ENCODE data around the gene HIPK2. TPM values are rescaled to one million over a fixed set of nuclear protein-coding genes. Genes with fewer than 3 reads are reported as not detected.

HIPK2 gene
- total and polyA plus RNA-seq, 2 of the 4 experiments (the other 2 are of a cell fraction) = 22.0 to 27.1 TPM

GRCh38 chr7:139597028-139597427, 180.8 kb downstream of the HIPK2 start:
- no peak for DNase-seq
- dilution Hi-C loops (cut with HindIII; ENCODE audit: low sequenced_read_pairs, unreplicated experiment) (no loop called here), in situ Hi-C loops (cut with MboI; ENCODE audit: low sequenced_read_pairs) (no loop called here), intact Hi-C loops (cut with micrococcal nuclease) (no loop called here)
- 100% methylated on average over 2 of the region's 5 CpGs; no CpG with 5 or more reads in 1 of the 2 experiments for WGBS, 2 experiments (ENCODE audit: extremely low coverage in 2 of 2, insufficient read length in 1 of 2)
- H2AFZ ChIP-seq (replicated peaks; ENCODE audit: low read length, poor library complexity) = no peak overlapping the region
- TF ChIP-seq CTCF (conservative IDR thresholded peaks at IDR 0.05; ENCODE audit: low read depth, low read length) (no peak), ELK1 (IDR thresholded peaks at IDR 0.05; ENCODE audit: borderline replicate concordance, low read depth, low read length) (no peak), CHD1 (IDR thresholded peaks at IDR 0.05; ENCODE audit: low read depth, low read length) (no peak), MXI1 (IDR thresholded peaks at IDR 0.05; ENCODE audit: borderline replicate concordance, low read depth, low read length) (no peak), RCOR1 (IDR thresholded peaks at IDR 0.05; ENCODE audit: insufficient replicate concordance, low read length) (no peak), RFX5 (IDR thresholded peaks at IDR 0.05; ENCODE audit: low read depth, low read length) (no peak), MAFK (IDR thresholded peaks at IDR 0.05; ENCODE audit: low read depth, low read length) (no peak), USF2 (IDR thresholded peaks at IDR 0.05; ENCODE audit: low read depth, low read length) (no peak), RAD21 (IDR thresholded peaks at IDR 0.05; ENCODE audit: low read length) (no peak), BHLHE40 (IDR thresholded peaks at IDR 0.05; ENCODE audit: low read depth, low read length) (no peak), CEBPB (IDR thresholded peaks at IDR 0.05; ENCODE audit: low read depth, low read length) (no peak), SMC3 (IDR thresholded peaks at IDR 0.05; ENCODE audit: low read depth, low read length) (no peak)
- 0 out of 2 replicates have a peak, but pooled peaks cover 18% of the 10 kb centered on the region for H4K20me1 ChIP-seq (ENCODE audit: insufficient read depth, low read length)
- no peak overlapping the region for H3K56ac ChIP-seq (ENCODE audit: extremely low read depth, insufficient read depth, low read length)
- no peak overlapping the region for H2AK9ac ChIP-seq (replicated peaks; ENCODE audit: low read depth, low read length, poor library complexity)
- H3K14ac ChIP-seq (replicated peaks; ENCODE audit: low read depth, low read length) = no peak overlapping the region
- ChIA-PET CTCF (no interaction called here), POLR2A (ENCODE audit: unreplicated experiment) (no interaction called here)
- no peak overlapping the region for H2BK5ac ChIP-seq (ENCODE audit: low read depth, low read length, poor library complexity, severe bottlenecking)
- no peak overlapping the region for H2BK120ac ChIP-seq (ENCODE audit: low read depth, low read length)
- H2AK5ac ChIP-seq (ENCODE audit: low read depth, low read length) = no peak overlapping the region
- H3K4me1 ChIP-seq (ENCODE audit: control insufficient read depth, insufficient read depth, low read length) = peaks cover 2% of the 10 kb centered on the region; the same call in 1 of the 2 replicates
- no peak overlapping the region for H4K5ac ChIP-seq (ENCODE audit: low read depth, low read length)
- no peak for ATAC-seq (ENCODE audit: low read depth)
- no peak overlapping the region for H3K27ac ChIP-seq (ENCODE audit: insufficient read depth, low read length)
- no peak overlapping the region for H2BK20ac ChIP-seq (ENCODE audit: low read depth, low read length)
- no peak overlapping the region for H3K9ac ChIP-seq (ENCODE audit: low read depth, low read length)
- H3K18ac ChIP-seq (ENCODE audit: low read depth, low read length) = no peak overlapping the region
- no peak overlapping the region for H4K91ac ChIP-seq (ENCODE audit: insufficient read depth, low read depth, low read length)
- H3K9me3 ChIP-seq (ENCODE audit: control insufficient read depth, insufficient read depth, low read length) = no peaks in the 10 kb centered on the region
- peaks cover 10 to 23% of the 10 kb centered on the region in 2 experiments; a peak in 3 of 4 replicates for H3K79me1 ChIP-seq (ENCODE audit: low read depth in 1 of 2, low read length in 2 of 2)
- peaks cover 71% of the 10 kb centered on the region for H3K36me3 ChIP-seq (ENCODE audit: control insufficient read depth, insufficient read depth, low read length)
- peaks cover 3% of the 10 kb centered on the region for H3K9me1 ChIP-seq (ENCODE audit: insufficient read depth, low read length)
- H3K4me2 ChIP-seq (ENCODE audit: low read depth, low read length) = no peak overlapping the region
- H3K4me3 ChIP-seq (ENCODE audit: insufficient read depth, low read depth, low read length) = no peak overlapping the region
- H3K27me3 ChIP-seq (ENCODE audit: control insufficient read depth, insufficient read depth, low read length) = no peaks in the 10 kb centered on the region
- H4K8ac ChIP-seq (ENCODE audit: low read depth in 2 of 2, low read length in 2 of 2) = no peak overlapping the region
- H3K23ac ChIP-seq (ENCODE audit: low read depth, low read length) = no peak overlapping the region
- no peak overlapping the region for H2BK15ac ChIP-seq (ENCODE audit: low read depth, low read length)
- no TSS peak for BruUV-seq (replicated peaks)
- no peak overlapping the region for H3K4ac ChIP-seq (ENCODE audit: low read depth, low read length)

Measured in IMR-90 (cell line).